ENCODE data around the gene SLAMF1. TPM values are rescaled to one million over a fixed set of nuclear protein-coding genes. Genes with fewer than 3 reads are reported as not detected.

The SLAMF1 gene
- total and polyA plus RNA-seq, 2 experiments from 2014 or later = not detected

DNA sequence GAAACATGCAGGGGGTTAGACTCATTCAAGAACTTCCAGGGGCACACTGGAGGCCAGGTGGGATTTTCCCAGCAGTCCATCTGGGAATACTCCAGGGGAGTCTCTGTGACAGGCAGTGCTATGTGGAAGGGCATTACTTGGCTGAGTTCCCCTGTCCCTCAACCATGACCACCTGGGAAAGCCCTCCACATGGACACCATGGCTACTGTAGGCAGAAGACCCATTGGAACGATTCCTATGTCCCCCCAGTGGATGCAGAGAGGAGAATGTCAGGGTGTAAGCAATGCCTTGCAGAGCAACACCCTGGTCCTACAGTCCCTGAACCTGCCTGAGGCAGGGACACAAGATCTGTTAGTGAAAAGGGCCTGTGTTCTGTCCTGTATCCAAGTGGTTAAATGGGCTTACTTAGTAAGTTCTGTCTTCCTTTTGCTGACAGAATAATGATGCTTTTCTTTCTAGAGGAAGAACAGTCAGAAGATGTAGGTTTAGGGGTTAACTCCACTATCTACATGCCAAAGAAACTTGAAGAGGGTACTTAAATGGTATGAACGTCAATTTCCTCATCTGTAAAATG lies 13.4 kb downstream of the SLAMF1 start:
- Mint-ChIP-seq H3K27me3 (ENCODE audit: insufficient read depth, low read depth, poor library complexity) (peaks cover 2% of the 10 kb centered on the region), H3K4me3 (no peak overlapping the region), H3K4me1 (peaks cover 15% of the 10 kb centered on the region), H3K36me3 (ENCODE audit: low read depth) (no peaks in the 10 kb centered on the region), H3K27ac (no peak overlapping the region), H3K9me3 (no peaks in the 10 kb centered on the region)
- no peaks in the 10 kb centered on the region for H4K20me1 ChIP-seq (replicated peaks; ENCODE audit: insufficient read depth)
- no peaks in the 10 kb centered on the region for H3F3A ChIP-seq (replicated peaks; ENCODE audit: low read depth)
- H3K36me3 ChIP-seq (ENCODE audit: insufficient read depth) = no peaks in the 10 kb centered on the region
- peaks cover 9% of the 10 kb centered on the region for H3K4me1 ChIP-seq (ENCODE audit: insufficient read depth)
- H2AFZ ChIP-seq = no peak overlapping the region
- DNase-seq (ENCODE audit: low spot score) = no peak
- no peak overlapping the region for H3K4me2 ChIP-seq
- H3K27ac ChIP-seq (ENCODE audit: low read depth) = no peak overlapping the region
- no peaks in the 10 kb centered on the region for H3K79me2 ChIP-seq (replicated peaks; ENCODE audit: insufficient read depth)
- TF ChIP-seq POLR2AphosphoS5 (IDR thresholded peaks at IDR 0.05; ENCODE audit: low read depth) = no peak
- H3K27me3 ChIP-seq (ENCODE audit: insufficient read depth) = no peaks in the 10 kb centered on the region
- H3K9me2 ChIP-seq (ENCODE audit: insufficient read depth) = peaks cover 9% of the 10 kb centered on the region; the same call in 1 of the 2 replicates
- ATAC-seq = no peak
- H3K4me3 ChIP-seq = no peak overlapping the region

GRCh38 chr1:160631983-160632625 lies 14.7 kb downstream of the SLAMF1 start:
- H3K4me3 Mint-ChIP-seq = no peak overlapping the region

DNA sequence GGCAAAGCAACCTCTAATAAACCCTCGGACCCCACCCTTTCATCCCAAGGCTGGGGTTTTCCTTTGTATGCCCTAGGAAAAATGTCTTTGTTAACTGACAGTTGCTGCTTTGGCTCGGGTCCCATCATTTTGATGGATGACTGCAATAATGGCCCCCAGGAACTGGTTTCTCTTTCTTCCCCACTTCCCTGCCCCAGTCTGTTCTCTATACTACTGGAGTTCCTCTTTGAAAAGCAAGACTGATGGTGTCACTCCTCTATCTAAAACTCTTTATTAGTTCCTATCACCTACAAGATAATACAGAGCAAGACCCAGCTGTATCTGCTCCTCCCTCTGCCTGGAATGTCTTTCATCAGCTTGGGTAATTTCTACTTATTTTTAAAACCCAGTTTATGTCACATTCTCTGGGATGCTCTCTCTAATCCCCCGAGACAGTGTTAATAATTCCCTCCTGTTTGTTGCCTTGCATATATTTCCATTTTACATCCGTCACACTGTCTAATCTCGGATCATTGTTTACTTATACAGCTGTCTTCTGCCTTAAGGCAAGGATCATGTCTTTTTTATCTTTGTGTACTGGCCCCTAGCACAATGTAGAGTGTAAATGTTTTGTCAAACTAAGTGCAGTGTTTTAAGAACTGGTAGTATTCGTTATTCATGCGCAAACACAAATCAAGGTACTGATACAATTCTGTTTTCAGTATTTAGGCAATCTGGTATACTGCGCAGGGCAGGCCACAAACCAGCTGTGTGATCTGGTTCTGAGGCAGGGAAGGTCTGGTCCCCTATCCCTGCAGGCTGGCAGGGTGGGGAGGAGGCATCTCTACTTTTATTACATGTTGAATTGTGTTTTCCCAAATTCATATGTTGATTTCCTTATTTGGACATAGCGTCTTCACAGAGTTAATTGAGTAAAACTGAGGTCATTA lies 16.1 kb downstream of the SLAMF1 start:
- ATAC-seq (no peak), DNase-seq (ENCODE audit: low spot score) (no peak)
- Histone ChIP-seq H2AFZ (peak overlapping the region; percentile 52; the same call in 1 of the 2 replicates), H3F3A (replicated peaks; ENCODE audit: low read depth) (no peaks in the 10 kb centered on the region), H3K9me2 (ENCODE audit: insufficient read depth) (peaks cover 17% of the 10 kb centered on the region), H3K36me3 (ENCODE audit: insufficient read depth) (no peaks in the 10 kb centered on the region), H3K4me1 (ENCODE audit: insufficient read depth) (no peaks in the 10 kb centered on the region; the same call in 1 of the 2 replicates), H3K79me2 (replicated peaks; ENCODE audit: insufficient read depth) (no peaks in the 10 kb centered on the region), H3K4me3 (no peak overlapping the region), H4K20me1 (replicated peaks; ENCODE audit: insufficient read depth) (no peaks in the 10 kb centered on the region), H3K4me2 (no peak overlapping the region), H3K27ac (ENCODE audit: low read depth) (no peak overlapping the region), H3K27me3 (ENCODE audit: insufficient read depth) (no peaks in the 10 kb centered on the region)
- TF ChIP-seq POLR2AphosphoS5 (IDR thresholded peaks at IDR 0.05; ENCODE audit: low read depth) (no peak), JUNB (IDR thresholded peaks at IDR 0.05; ENCODE audit: unreplicated experiment) (no peak), ZNF114 (CRISPR knock-in tag; IDR thresholded peaks at IDR 0.05) (no peak)
- TF ChIP-seq, protein P1, sequence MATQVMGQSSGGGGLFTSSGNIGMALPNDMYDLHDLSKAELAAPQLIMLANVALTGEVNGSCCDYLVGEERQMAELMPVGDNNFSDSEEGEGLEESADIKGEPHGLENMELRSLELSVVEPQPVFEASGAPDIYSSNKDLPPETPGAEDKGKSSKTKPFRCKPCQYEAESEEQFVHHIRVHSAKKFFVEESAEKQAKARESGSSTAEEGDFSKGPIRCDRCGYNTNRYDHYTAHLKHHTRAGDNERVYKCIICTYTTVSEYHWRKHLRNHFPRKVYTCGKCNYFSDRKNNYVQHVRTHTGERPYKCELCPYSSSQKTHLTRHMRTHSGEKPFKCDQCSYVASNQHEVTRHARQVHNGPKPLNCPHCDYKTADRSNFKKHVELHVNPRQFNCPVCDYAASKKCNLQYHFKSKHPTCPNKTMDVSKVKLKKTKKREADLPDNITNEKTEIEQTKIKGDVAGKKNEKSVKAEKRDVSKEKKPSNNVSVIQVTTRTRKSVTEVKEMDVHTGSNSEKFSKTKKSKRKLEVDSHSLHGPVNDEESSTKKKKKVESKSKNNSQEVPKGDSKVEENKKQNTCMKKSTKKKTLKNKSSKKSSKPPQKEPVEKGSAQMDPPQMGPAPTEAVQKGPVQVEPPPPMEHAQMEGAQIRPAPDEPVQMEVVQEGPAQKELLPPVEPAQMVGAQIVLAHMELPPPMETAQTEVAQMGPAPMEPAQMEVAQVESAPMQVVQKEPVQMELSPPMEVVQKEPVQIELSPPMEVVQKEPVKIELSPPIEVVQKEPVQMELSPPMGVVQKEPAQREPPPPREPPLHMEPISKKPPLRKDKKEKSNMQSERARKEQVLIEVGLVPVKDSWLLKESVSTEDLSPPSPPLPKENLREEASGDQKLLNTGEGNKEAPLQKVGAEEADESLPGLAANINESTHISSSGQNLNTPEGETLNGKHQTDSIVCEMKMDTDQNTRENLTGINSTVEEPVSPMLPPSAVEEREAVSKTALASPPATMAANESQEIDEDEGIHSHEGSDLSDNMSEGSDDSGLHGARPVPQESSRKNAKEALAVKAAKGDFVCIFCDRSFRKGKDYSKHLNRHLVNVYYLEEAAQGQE (IDR thresholded peaks at IDR 0.05; ENCODE audit: unreplicated experiment) = no peak
- Mint-ChIP-seq H3K4me1 (no peaks in the 10 kb centered on the region), H3K27me3 (ENCODE audit: insufficient read depth, low read depth, poor library complexity) (no peaks in the 10 kb centered on the region), H3K27ac (no peak overlapping the region), H3K4me3 (no peak overlapping the region), H3K36me3 (ENCODE audit: low read depth) (no peaks in the 10 kb centered on the region), H3K9me3 (no peaks in the 10 kb centered on the region)

More at GRCh38 chr1:160631983-160632625, 14.7 kb downstream of the SLAMF1 start:
- Mint-ChIP-seq H3K4me1 (peaks cover 3% of the 10 kb centered on the region), H3K36me3 (ENCODE audit: low read depth) (no peaks in the 10 kb centered on the region), H3K27me3 (ENCODE audit: insufficient read depth, low read depth, poor library complexity) (no peaks in the 10 kb centered on the region), H3K27ac (no peak overlapping the region), H3K9me3 (no peaks in the 10 kb centered on the region)
- Histone ChIP-seq H3K4me1 (ENCODE audit: insufficient read depth) (peaks cover 2% of the 10 kb centered on the region), H3K4me3 (no peak overlapping the region), H3K4me2 (no peak overlapping the region), H4K20me1 (replicated peaks; ENCODE audit: insufficient read depth) (no peaks in the 10 kb centered on the region), H3F3A (replicated peaks; ENCODE audit: low read depth) (no peaks in the 10 kb centered on the region), H3K79me2 (replicated peaks; ENCODE audit: insufficient read depth) (no peaks in the 10 kb centered on the region), H3K9me2 (ENCODE audit: insufficient read depth) (peaks cover 14% of the 10 kb centered on the region), H3K27me3 (ENCODE audit: insufficient read depth) (no peaks in the 10 kb centered on the region), H3K27ac (ENCODE audit: low read depth) (no peak overlapping the region), H3K36me3 (ENCODE audit: insufficient read depth) (no peaks in the 10 kb centered on the region), H2AFZ (0 out of 2 replicates have a peak overlapping the region, but pooled peaks have one; percentile 52)
- DNase-seq (ENCODE audit: low spot score) = no peak
- TF ChIP-seq ZNF114 (CRISPR knock-in tag; IDR thresholded peaks at IDR 0.05) (no peak), EZH2 (IDR thresholded peaks at IDR 0.05; ENCODE audit: low read depth, unreplicated experiment) (no peak)
- ATAC-seq = no peak

Measured in GM23338 (cell line).